CD4-positive, alpha-beta T cell treated with Interferon alpha-2 for 1 hour (primary cell): ENCODE data around the gene KRTAP5-10.
"Not testable (repeated sequence)": the region's sequence is repeated elsewhere in the genome, so short reads cannot be mapped to it uniquely, and the experiment has no call there.

Source experiments
- DNase-seq, 2 donors: peaks; one replicate each; pipeline ENCODE4 v3.0.0-alpha.2; 2020 to 2022

The KRTAP5-10 gene

GRCh38 chr11:71565263-71565662 is at the start of gene KRTAP5-10:
Gene KRTAP5-10, plus strand, starts transcription at chr11:71565563. Its CDS starts 25 bp downstream, at chr11:71565588.
- no peak for DNase-seq

- DNase-seq, result no peak
Measured at GRCh38 chr11:71518506-71519471, 46.6 kb upstream of the KRTAP5-10 start.

GRCh38 chr11:71519546-71519945 is 45.8 kb upstream of the KRTAP5-10 start:
- no peak for DNase-seq

- DNase-seq, result no peak
Measured at GRCh38 chr11:71525188-71525937, 40.0 kb upstream of the KRTAP5-10 start.

- DNase-seq, result no peak
Measured at GRCh38 chr11:71525938-71526495, 39.3 kb upstream of the KRTAP5-10 start.

- DNase-seq, result not testable (repeated sequence)
Measured at GRCh38 chr11:71526796-71527575, 38.4 kb upstream of the KRTAP5-10 start, which contains the start of gene KRTAP5-7. Gene KRTAP5-7, plus strand, starts transcription at chr11:71527267. Its CDS starts 34 bp downstream, at chr11:71527301.

- no peak for DNase-seq
Measured at GRCh38 chr11:71527576-71528210, 37.7 kb upstream of the KRTAP5-10 start.

GRCh38 chr11:71530602-71531001 is 34.8 kb upstream of the KRTAP5-10 start:
- no peak for DNase-seq

- DNase-seq, result no peak
Measured at GRCh38 chr11:71532036-71532610, 33.2 kb upstream of the KRTAP5-10 start.

- not testable (repeated sequence) for DNase-seq
Measured at GRCh38 chr11:71534711-71535608, 30.4 kb upstream of the KRTAP5-10 start.

GRCh38 chr11:71535825-71536224 is 29.5 kb upstream of the KRTAP5-10 start:
- no peak for DNase-seq

GRCh38 chr11:71537537-71537936 is 27.8 kb upstream of the KRTAP5-10 start:
- DNase-seq, result no peak

GRCh38 chr11:71537977-71538665 is 27.2 kb upstream of the KRTAP5-10 start, which contains the start of gene KRTAP5-8:
Gene KRTAP5-8, plus strand, starts transcription at chr11:71538025. Its CDS starts 31 bp downstream, at chr11:71538056.
- DNase-seq, result not testable (repeated sequence)

- DNase-seq, result no peak
Measured at GRCh38 chr11:71538666-71538990, 26.7 kb upstream of the KRTAP5-10 start.

GRCh38 chr11:71539017-71539416 is 26.3 kb upstream of the KRTAP5-10 start:
- no peak for DNase-seq

- DNase-seq, result not testable (repeated sequence)
Measured at GRCh38 chr11:71539971-71540370, 25.4 kb upstream of the KRTAP5-10 start.

GRCh38 chr11:71540521-71541304 is 24.6 kb upstream of the KRTAP5-10 start:
- not testable (repeated sequence) for DNase-seq

- no peak for DNase-seq
Measured at GRCh38 chr11:71542382-71542781, 23.0 kb upstream of the KRTAP5-10 start.
